Calu3 (cell line): Measurements from ENCODE around the gene ARHGAP8. TPM values are rescaled to one million over a fixed set of nuclear protein-coding genes. Genes with fewer than 3 reads are reported as not detected.

ENCODE experiments used
- BruUV-seq: library from RNA; stranded (reverse); fragments of 400-500 nt; replicated peaks from 2 replicates; lab custom pipeline; 2021; lab: Mats Ljungman, UMichigan
- CTCF ChIA-PET: fragments of 300-600 bp; sonication (Branson Sonifier 250); formaldehyde crosslinking; loops from one replicate; lab custom pipeline; 2022; ENCODE audit warnings: antibody characterized with exemption; lab: Charles Lee
- DNase-seq: peaks from one replicate; pipeline ENCODE4 v3.0.0; 2022
- H3K27ac Mint-ChIP-seq: one replicate; pipeline ENCODE4 v1.8.0; 2022; ENCODE audit warnings: mixed read lengths; ENCODE audit not compliant: unreplicated experiment
- H3K27me3 Mint-ChIP-seq: one replicate; pipeline ENCODE4 v1.8.0; 2022; ENCODE audit warnings: mixed read lengths; ENCODE audit not compliant: unreplicated experiment
- H3K36me3 Mint-ChIP-seq: one replicate; pipeline ENCODE4 v1.8.0; 2022; ENCODE audit warnings: mild to moderate bottlenecking, moderate library complexity, mixed read lengths; ENCODE audit not compliant: insufficient read depth, unreplicated experiment
- H3K4me1 Mint-ChIP-seq: one replicate; pipeline ENCODE4 v1.8.0; 2022; ENCODE audit warnings: mild to moderate bottlenecking, low read depth, mixed read lengths; ENCODE audit not compliant: unreplicated experiment
- H3K4me3 Mint-ChIP-seq: one replicate; pipeline ENCODE4 v1.8.0; 2022; ENCODE audit warnings: mild to moderate bottlenecking, low read depth, moderate library complexity, mixed read lengths; ENCODE audit not compliant: unreplicated experiment
- H3K9me3 Mint-ChIP-seq: one replicate; pipeline ENCODE4 v1.8.0; 2022; ENCODE audit warnings: low read depth, mixed read lengths; ENCODE audit not compliant: unreplicated experiment
- CTCF ChIP-seq: fragments of 200-600 bp; IDR thresholded peaks from one replicate; pipeline ENCODE4 v1.8.0; 2022; ENCODE audit warnings: antibody characterized with exemption; ENCODE audit not compliant: unreplicated experiment
- intact Hi-C: fragments of 100-400 bp; cut with micrococcal nuclease; formaldehyde crosslinking; loops from one replicate; pipeline ENCODE4 v1.10.0; 2022; ENCODE audit not compliant: unreplicated experiment
- total RNA-seq: library from RNA; stranded (reverse); gene quantifications from 2 replicates; pipeline ENCODE4 v1.2.3, GENCODE V29; 2022

The ARHGAP8 gene
- total RNA-seq, 1 experiment from 2014 or later: 127 TPM

- no TSS peak for BruUV-seq
- H3K4me1 Mint-ChIP-seq: no peaks in the 10 kb centered on the region
- intact Hi-C loops: no loop called here
- TF ChIP-seq CTCF: no peak
- no peak for DNase-seq
- H3K36me3 Mint-ChIP-seq: no peaks in the 10 kb centered on the region
- CTCF ChIA-PET: interaction anchor here (0.6 kb wide), 1 partner anchor 31 kb away, joined by 4 read pairs; the partner anchor contains the start of gene ARHGAP8
- no peak overlapping the region for H3K4me3 Mint-ChIP-seq
- H3K27me3 Mint-ChIP-seq: no peaks in the 10 kb centered on the region
- H3K9me3 Mint-ChIP-seq: no peaks in the 10 kb centered on the region
- H3K27ac Mint-ChIP-seq: no peak overlapping the region
These were observed 31.2 kb upstream of the ARHGAP8 start for GRCh38 chr22:44721213-44721612.

GRCh38 chr22:44722611-44723010 is 29.8 kb upstream of the ARHGAP8 start:
- no peak for TF ChIP-seq CTCF
- no TSS peak for BruUV-seq
- no peaks in the 10 kb centered on the region for H3K36me3 Mint-ChIP-seq
- H3K27ac Mint-ChIP-seq: no peak overlapping the region
- no peaks in the 10 kb centered on the region for H3K9me3 Mint-ChIP-seq
- no peaks in the 10 kb centered on the region for H3K4me1 Mint-ChIP-seq
- H3K27me3 Mint-ChIP-seq: no peaks in the 10 kb centered on the region
- no peak overlapping the region for H3K4me3 Mint-ChIP-seq
- no peak for DNase-seq
- intact Hi-C loops: no loop called here
- CTCF ChIA-PET: no interaction called here

GRCh38 chr22:44723801-44724200 is 28.6 kb upstream of the ARHGAP8 start:
- H3K36me3 Mint-ChIP-seq: no peaks in the 10 kb centered on the region
- H3K4me3 Mint-ChIP-seq: no peak overlapping the region
- no peak overlapping the region for H3K27ac Mint-ChIP-seq
- no peak for TF ChIP-seq CTCF
- no TSS peak for BruUV-seq
- no peaks in the 10 kb centered on the region for H3K9me3 Mint-ChIP-seq
- CTCF ChIA-PET: interaction anchor here (0.7 kb wide), 1 partner anchor 1296 kb away, joined by 3 read pairs; no protein-coding TSS in a partner anchor
- no peak for DNase-seq
- intact Hi-C loops: no loop called here
- H3K27me3 Mint-ChIP-seq: no peaks in the 10 kb centered on the region
- H3K4me1 Mint-ChIP-seq: no peaks in the 10 kb centered on the region

- intact Hi-C loops: no loop called here
- H3K27me3 Mint-ChIP-seq: no peaks in the 10 kb centered on the region
- H3K4me3 Mint-ChIP-seq: no peak overlapping the region
- no peak for DNase-seq
- no peak for TF ChIP-seq CTCF
- H3K4me1 Mint-ChIP-seq: no peaks in the 10 kb centered on the region
- CTCF ChIA-PET: interaction anchor here (0.7 kb wide), 1 partner anchor 1295 kb away, joined by 3 read pairs; no protein-coding TSS in a partner anchor
- no peaks in the 10 kb centered on the region for H3K9me3 Mint-ChIP-seq
- BruUV-seq: no TSS peak
- no peaks in the 10 kb centered on the region for H3K36me3 Mint-ChIP-seq
- no peak overlapping the region for H3K27ac Mint-ChIP-seq
These were observed 28.0 kb upstream of the ARHGAP8 start for GRCh38 chr22:44724416-44724815.
